A673 (cell line): Measurements from ENCODE around the gene PRRC2B. TPM values are rescaled to one million over a fixed set of nuclear protein-coding genes. Genes with fewer than 3 reads are reported as not detected.

ENCODE experiments used
- BruUV-seq: library from RNA; stranded (reverse); fragments of 400-500 nt; replicated peaks from 2 replicates; lab custom pipeline; 2021; lab: Mats Ljungman, UMichigan
- CTCF ChIA-PET: fragments of 300-600 bp; sonication (Branson Sonifier 250); formaldehyde crosslinking; loops from one replicate; lab custom pipeline; 2022; ENCODE audit warnings: antibody characterized with exemption; lab: Charles Lee
- POLR2A ChIA-PET: fragments of 300-600 bp; sonication (Branson Sonifier 250); formaldehyde crosslinking; loops from one replicate; lab custom pipeline; 2022; ENCODE audit warnings: antibody characterized with exemption; ENCODE audit not compliant: low non-redundant PET; lab: Charles Lee
- DNase-seq: peaks from one replicate; pipeline ENCODE4 v3.0.0-alpha.2; 2015; ENCODE audit warnings: low spot score
- H3K27ac ChIP-seq: fragments of 200-600 bp; sonication (generic); 2 replicates; pipeline ENCODE4 v1.5.1; 2016; ENCODE audit warnings: mixed run types, low read depth, mild to moderate bottlenecking, mixed read lengths, antibody characterized with exemption, low read length; ENCODE audit not compliant: poor library complexity, severe bottlenecking
- H3K27me3 ChIP-seq: fragments of 200-600 bp; sonication (generic); replicated peaks from 2 replicates; pipeline ENCODE4 v1.6.1; 2017; ENCODE audit warnings: mixed run types, low read depth, mild to moderate bottlenecking, mixed read lengths, antibody characterized with exemption, low read length; ENCODE audit not compliant: insufficient read depth, poor library complexity
- H3K36me3 ChIP-seq: fragments of 200-600 bp; sonication (generic); 2 replicates; pipeline ENCODE4 v1.6.1; 2016; ENCODE audit warnings: mixed run types, mild to moderate bottlenecking, mixed read lengths, antibody characterized with exemption, low read length; ENCODE audit not compliant: insufficient read depth, poor library complexity, severe bottlenecking
- H3K4me1 ChIP-seq: fragments of 200-600 bp; sonication (generic); 2 replicates; pipeline ENCODE4 v1.6.1; 2017; ENCODE audit warnings: mixed run types, mild to moderate bottlenecking, mixed read lengths, antibody characterized with exemption, low read length; ENCODE audit not compliant: insufficient read depth, poor library complexity, severe bottlenecking
- H3K4me3 ChIP-seq: fragments of 200-600 bp; sonication (generic); 2 replicates; pipeline ENCODE4 v1.5.1; 2016; ENCODE audit warnings: low read depth, mixed run types, mild to moderate bottlenecking, mixed read lengths, low read length; ENCODE audit not compliant: poor library complexity, severe bottlenecking
- H3K9me3 ChIP-seq: fragments of 200-600 bp; sonication (generic); 2 replicates; pipeline ENCODE4 v1.6.1; 2016; ENCODE audit warnings: mixed run types, low read depth, mild to moderate bottlenecking, mixed read lengths, antibody characterized with exemption, low read length; ENCODE audit not compliant: poor library complexity, severe bottlenecking
- EZH2 ChIP-seq: fragments of 200-600 bp; sonication (generic); IDR thresholded peaks from 2 replicates; pipeline ENCODE4 v1.6.1; 2017; ENCODE audit warnings: borderline replicate concordance, low read depth, mild to moderate bottlenecking, mixed read lengths, antibody characterized with exemption, low read length; ENCODE audit not compliant: poor library complexity, severe bottlenecking
- intact Hi-C: fragments of 100-400 bp; cut with micrococcal nuclease; formaldehyde crosslinking; loops from one replicate; pipeline ENCODE4 v1.10.0; 2022; ENCODE audit not compliant: unreplicated experiment
- total RNA-seq: library from RNA; stranded (reverse); gene quantifications from 2 replicates; pipeline ENCODE4 v1.2.3, GENCODE V29; 2021
- TF ChIP-seq, protein P1 (sequence below): fragments of 300-800, 200-600 bp; sonication (generic); conservative IDR thresholded peaks from 2 replicates; pipeline ENCODE4 v1.5.1; 2017; ENCODE audit warnings: low read depth, mild to moderate bottlenecking, antibody characterized with exemption, low read length, moderate library complexity, mixed read lengths

The PRRC2B gene
- total RNA-seq, 1 experiment from 2014 or later: 317 TPM

DNA sequence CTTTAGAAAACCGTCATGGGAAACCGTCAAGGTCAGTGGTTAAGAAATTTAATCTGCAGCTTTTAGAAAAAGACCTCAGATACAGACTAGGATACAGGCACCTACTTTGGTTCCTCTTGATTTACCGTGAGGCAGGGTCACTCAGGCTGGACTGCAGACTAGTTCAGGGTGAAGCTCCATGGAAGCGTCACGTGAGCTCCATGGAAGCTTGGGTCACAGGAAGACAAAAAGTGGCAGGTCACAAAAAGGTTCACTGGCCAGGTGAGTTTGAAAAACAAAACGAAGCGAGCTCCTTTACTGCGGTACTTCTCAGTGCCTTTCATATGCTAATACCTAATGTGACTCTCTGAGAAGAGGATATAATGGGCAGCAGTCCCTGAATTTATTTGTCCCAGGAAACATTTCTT is 43.0 kb downstream of the PRRC2B start:
- TF ChIP-seq EZH2: no peak
- TF ChIP-seq, protein P1, sequence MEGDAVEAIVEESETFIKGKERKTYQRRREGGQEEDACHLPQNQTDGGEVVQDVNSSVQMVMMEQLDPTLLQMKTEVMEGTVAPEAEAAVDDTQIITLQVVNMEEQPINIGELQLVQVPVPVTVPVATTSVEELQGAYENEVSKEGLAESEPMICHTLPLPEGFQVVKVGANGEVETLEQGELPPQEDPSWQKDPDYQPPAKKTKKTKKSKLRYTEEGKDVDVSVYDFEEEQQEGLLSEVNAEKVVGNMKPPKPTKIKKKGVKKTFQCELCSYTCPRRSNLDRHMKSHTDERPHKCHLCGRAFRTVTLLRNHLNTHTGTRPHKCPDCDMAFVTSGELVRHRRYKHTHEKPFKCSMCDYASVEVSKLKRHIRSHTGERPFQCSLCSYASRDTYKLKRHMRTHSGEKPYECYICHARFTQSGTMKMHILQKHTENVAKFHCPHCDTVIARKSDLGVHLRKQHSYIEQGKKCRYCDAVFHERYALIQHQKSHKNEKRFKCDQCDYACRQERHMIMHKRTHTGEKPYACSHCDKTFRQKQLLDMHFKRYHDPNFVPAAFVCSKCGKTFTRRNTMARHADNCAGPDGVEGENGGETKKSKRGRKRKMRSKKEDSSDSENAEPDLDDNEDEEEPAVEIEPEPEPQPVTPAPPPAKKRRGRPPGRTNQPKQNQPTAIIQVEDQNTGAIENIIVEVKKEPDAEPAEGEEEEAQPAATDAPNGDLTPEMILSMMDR: no peak
- no peaks in the 10 kb centered on the region for H3K4me1 ChIP-seq
- ChIA-PET CTCF (no interaction called here), POLR2A (no interaction called here)
- H3K36me3 ChIP-seq: peaks cover 94% of the 10 kb centered on the region
- no peak overlapping the region for H3K4me3 ChIP-seq
- no peak for DNase-seq
- H3K9me3 ChIP-seq: no peaks in the 10 kb centered on the region
- no peaks in the 10 kb centered on the region for H3K27me3 ChIP-seq
- BruUV-seq: no TSS peak
- intact Hi-C loops: no loop called here
- no peak overlapping the region for H3K27ac ChIP-seq

DNA sequence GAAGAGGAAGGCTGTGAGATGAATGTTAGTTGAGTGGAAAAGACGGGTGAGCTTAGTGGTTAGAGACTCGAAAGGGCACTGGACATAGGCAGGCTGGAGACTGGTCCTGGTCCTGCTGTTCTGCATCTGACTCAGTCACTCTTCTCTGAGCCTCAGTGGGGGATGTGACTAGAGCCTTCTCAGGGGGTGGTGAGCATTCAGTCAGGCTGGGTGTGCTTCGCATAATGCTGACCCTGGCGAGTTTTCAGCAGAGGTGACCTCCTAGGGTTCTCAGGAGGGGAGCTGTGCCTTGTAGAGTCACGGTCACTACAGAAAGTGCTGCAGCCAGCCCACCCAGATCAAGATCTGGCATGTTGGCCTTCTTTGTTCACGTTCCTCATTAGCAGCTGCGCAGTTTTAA is 44.3 kb downstream of the PRRC2B start:
- POLR2A ChIA-PET: no interaction called here
- CTCF ChIA-PET: interaction anchor here (0.6 kb wide), 1 partner anchor 29 kb away, joined by 4 read pairs; no protein-coding TSS in a partner anchor
- intact Hi-C loops: no loop called here

DNA sequence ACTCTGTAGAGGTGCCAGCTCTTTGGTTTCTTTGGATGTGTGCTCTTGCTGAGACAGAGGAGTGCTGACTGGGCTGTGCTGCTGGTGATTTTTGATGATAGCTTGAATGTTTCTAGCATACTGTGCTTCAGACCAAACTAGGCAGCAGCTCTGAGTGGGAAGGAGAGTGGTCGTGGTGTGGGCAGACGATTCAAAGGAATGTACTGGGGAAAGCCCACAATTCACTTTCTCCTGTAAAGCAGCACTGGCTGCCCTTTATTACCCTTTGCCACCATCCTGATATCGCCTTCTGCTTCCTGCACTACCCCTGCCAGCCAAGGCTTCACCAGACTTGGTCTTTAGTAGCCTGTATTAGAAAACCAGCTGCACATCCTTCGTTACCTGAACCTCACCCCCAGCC is 45.3 kb downstream of the PRRC2B start:
- TF ChIP-seq EZH2: no peak
- TF ChIP-seq, protein P1: no peak
- no TSS peak for BruUV-seq
- H3K27me3 ChIP-seq: no peaks in the 10 kb centered on the region
- H3K4me3 ChIP-seq: no peak overlapping the region
- H3K27ac ChIP-seq: peak overlapping the region; percentile 34
- no peaks in the 10 kb centered on the region for H3K9me3 ChIP-seq
- peaks cover 89% of the 10 kb centered on the region for H3K36me3 ChIP-seq
- ChIA-PET CTCF (interaction anchor here (0.6 kb wide), 1 partner anchor 278 kb away, joined by 5 read pairs; no protein-coding TSS in a partner anchor), POLR2A (no interaction called here)
- H3K4me1 ChIP-seq: no peaks in the 10 kb centered on the region
- intact Hi-C loops: no loop called here
- no peak for DNase-seq

More for the DNA sequence above, 44.3 kb downstream of the PRRC2B start:
- H3K4me1 ChIP-seq: no peaks in the 10 kb centered on the region
- no peaks in the 10 kb centered on the region for H3K9me3 ChIP-seq
- no TSS peak for BruUV-seq
- no peak overlapping the region for H3K27ac ChIP-seq
- H3K36me3 ChIP-seq: peaks cover 90% of the 10 kb centered on the region
- H3K4me3 ChIP-seq: no peak overlapping the region
- H3K27me3 ChIP-seq: no peaks in the 10 kb centered on the region
- no peak for DNase-seq
- TF ChIP-seq, protein P1: no peak
- TF ChIP-seq EZH2: no peak
